NCI-H1930 (cell line): ENCODE data around the gene NCAPD3.
"Not testable (repeated sequence)": the region's sequence is repeated elsewhere in the genome, so short reads cannot be mapped to it uniquely, and the experiment has no call there.

Experiments
- DNase-seq, 2 experiments: peaks; one replicate each; lab custom pipeline; 2025; lab: John Stamatoyannopoulos, UW

Gene NCAPD3

DNA sequence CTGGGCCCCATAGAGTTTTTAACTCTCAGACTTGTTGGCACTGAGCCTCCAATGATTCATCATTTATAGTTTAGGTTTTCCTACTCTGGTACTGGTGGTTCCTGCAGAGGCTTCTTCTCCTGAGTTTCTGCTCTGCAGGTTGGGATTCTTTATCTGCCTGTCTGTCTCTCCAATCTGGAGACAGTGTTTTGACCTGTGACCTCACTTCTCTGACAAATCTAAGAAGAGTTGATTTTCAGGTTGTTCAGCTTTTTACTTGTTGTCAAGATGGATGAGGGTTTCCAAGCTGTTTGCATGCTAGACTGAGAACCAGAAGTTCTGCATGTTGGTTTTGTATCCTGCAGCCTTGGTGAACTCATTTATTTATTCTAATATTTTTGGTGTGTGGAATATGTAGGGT, 91.0 kb downstream of the NCAPD3 start:
- DNase-seq = no peak

DNA sequence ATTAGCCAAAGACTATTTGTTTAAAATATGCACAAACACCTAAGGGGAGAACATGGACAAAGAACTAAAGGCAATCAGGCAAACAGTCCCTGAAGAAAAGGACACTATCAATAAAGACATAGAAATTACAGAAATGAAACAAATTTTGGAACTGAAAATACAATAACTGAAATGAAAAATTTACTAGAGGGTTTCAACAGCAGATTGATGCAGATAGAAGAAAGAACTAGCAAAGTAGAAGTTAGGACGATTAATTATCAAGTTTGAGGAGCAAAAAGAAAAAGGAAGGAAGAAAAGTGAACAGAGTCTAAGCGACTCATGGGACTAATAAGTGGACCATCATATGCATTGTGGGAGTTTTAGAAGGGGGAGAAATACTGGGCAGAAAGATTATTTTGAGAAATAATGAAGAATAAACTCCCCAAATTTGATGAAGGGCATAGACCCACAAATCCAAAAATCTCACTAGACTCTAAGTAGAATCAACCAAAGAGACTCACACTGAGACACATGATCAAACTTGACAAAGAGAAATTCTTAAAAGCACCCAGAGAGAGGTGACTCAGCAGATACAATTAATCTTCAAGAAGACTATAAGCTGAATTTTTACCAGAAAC, 92.0 kb downstream of the NCAPD3 start:
- DNase-seq = no peak

DNA sequence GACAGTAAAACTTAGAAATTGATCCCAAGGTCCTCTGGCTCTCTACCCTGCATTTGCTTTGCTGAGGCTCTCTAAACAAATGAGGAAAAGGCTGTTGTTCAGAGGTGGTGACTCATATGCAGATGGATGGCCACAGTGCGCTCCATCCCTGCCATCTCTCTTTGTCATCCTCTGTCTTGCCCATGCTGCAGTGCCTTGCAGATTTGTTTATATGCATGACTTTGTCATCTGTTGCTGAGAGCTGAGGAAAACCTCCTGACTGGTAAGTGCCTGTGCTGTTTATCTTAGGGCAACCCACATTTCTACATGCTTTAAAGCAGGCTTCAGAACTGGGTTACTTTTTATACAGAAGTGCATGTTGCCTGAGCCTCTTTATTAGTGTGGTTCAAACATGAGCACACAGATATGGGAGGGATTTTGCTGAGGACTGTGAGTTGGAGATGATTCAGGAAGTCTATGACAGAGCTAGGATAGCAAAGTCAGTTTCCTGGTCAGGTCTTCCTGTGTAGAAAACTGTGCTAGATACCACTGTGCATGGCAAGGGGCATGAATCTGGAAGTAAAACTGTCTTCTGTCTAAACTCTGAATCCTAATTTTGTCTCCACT, 97.4 kb downstream of the NCAPD3 start:
- DNase-seq = no peak

GRCh38 chr11:134125507-134125906, 98.3 kb downstream of the NCAPD3 start:
- DNase-seq = no peak

GRCh38 chr11:134124660-134125451, 98.9 kb downstream of the NCAPD3 start:
- DNase-seq = no peak

DNA sequence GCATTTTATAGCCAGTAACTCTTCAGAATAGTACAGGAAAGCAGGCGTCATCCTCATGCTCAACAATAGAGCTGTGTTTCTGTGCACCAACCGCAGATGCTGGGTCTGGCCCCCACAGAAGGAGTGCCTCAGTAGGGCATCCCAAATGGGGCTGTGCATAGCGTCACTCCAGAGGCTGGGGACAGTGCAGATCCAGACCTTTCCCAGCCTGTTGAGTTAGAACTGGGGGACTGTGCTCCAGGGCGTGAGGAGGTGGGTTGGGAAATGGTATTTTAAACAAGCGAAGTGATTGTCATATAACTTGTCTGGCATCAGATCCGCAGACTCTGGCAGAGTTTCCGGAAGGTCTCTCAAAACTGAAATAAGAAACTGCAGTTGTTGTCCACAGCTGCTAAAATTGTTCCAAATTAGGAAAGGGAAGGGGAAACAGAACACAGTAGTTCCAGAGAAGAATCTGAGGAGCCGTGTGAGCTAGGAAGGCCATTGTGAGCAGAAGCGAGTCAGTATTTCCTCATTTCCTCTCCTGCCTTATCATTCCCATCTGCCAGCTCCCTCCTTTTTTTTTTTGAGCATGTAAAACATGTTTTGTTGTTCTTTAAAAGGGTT, 102.7 kb downstream of the NCAPD3 start:
- DNase-seq = no peak

GRCh38 chr11:134120143-134120850, 103.5 kb downstream of the NCAPD3 start:
- no peak for DNase-seq

- no peak for DNase-seq
Observed at GRCh38 chr11:134119094-134119493, 104.7 kb downstream of the NCAPD3 start.

- no peak for DNase-seq
Observed at GRCh38 chr11:134118006-134118405, 105.8 kb downstream of the NCAPD3 start.

- no peak for DNase-seq
Observed at GRCh38 chr11:134116210-134116609, 107.6 kb downstream of the NCAPD3 start.

- DNase-seq = not testable (repeated sequence)
Observed at GRCh38 chr11:134113787-134114186, 110.0 kb downstream of the NCAPD3 start.

DNA sequence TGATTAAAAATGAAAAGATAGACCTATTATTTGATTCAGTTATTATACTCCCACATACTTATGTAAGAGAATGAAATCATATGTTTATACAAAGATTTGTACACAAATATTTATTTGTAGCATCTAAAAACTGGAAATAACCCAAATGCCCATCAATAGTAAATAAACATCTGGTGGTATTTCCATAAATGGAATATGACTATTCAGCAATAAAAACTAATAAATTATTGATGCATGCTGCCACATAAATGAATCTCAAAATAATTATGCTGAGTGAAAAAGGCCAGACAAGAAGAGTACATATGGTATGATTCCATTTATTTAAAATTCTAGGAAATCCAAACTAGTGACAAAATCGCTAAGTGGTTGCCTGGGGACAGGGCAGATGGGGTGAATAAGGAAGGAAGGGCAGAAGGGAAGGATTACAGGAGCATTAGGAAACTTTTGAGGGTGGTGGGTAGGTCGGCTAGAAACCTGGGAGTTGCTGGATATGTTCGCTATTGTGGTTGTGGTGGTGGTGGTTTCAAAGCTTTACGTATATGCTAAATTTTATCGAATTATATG, 113.4 kb downstream of the NCAPD3 start:
- no peak for DNase-seq
